ENCODE data around the gene C1orf226. TPM values are rescaled to one million over a fixed set of nuclear protein-coding genes. Genes with fewer than 3 reads are reported as not detected.

The C1orf226 gene
- total and polyA plus RNA-seq, 9 of the 15 experiments (the other 6 are each of a cell fraction or from before 2014, with no cell fraction given) = 0.10 to 1.4 (median 0.47) TPM

DNA sequence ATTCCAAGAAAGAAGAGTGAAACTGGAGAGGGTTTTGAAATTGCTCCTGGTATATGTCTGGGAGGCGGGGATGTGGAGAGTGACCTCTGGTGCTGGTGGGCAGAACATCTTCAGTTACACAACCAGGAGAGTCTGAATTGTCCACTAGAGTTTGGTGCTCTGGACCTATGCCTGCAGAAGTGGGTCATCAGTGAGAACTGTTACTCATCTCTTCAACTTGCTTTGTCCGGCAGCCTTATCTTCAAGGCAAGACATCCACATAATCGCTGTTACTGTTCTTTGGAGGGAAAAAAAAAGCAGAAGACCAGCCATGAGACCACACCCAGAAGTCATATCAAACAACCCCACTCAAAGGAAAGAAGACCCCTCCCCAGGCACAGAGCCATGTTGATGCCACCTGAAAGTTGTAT is 15.5 kb downstream of the C1orf226 start (continued):
- TF ChIP-seq SETDB1 (IDR thresholded peaks at IDR 0.05; ENCODE audit: low read length) (no peak), FOSL1 (tag; conservative IDR thresholded peaks at IDR 0.05) (peak; percentile 77), MBD2 (IDR thresholded peaks at IDR 0.05; ENCODE audit: borderline replicate concordance, low read depth) (peak; percentile 34; the same call in 1 of the 2 replicates), ETV5 (CRISPR knock-in tag; IDR thresholded peaks at IDR 0.05; ENCODE audit: low read depth) (no peak), HNRNPH1 (optimal IDR thresholded peaks at IDR 0.05; ENCODE audit: low read depth, low read length) (no peak), PHF21A (IDR thresholded peaks at IDR 0.05; ENCODE audit: borderline replicate concordance, low read depth) (no peak), ZKSCAN1 (IDR thresholded peaks at IDR 0.05; ENCODE audit: low read depth, low read length) (no peak), PHF8 (IDR thresholded peaks at IDR 0.05; ENCODE audit: borderline replicate concordance, low read length) (no peak), IRF2 (CRISPR knock-in tag; IDR thresholded peaks at IDR 0.05) (no peak), TBP (optimal IDR thresholded peaks at IDR 0.05; ENCODE audit: low read depth, low read length) (no peak), STAT5B (CRISPR knock-in tag; IDR thresholded peaks at IDR 0.05) (no peak), SREBF1 (IDR thresholded peaks at IDR 0.05; ENCODE audit: borderline replicate concordance, low read depth, low read length) (no peak), NUFIP1 (IDR thresholded peaks at IDR 0.05; ENCODE audit: partially characterized antibody) (no peak), SMARCC2 (IDR thresholded peaks at IDR 0.05; ENCODE audit: low read depth) (no peak), CREM (IDR thresholded peaks at IDR 0.05; ENCODE audit: low read depth) (peak; percentile 39; the same call in 1 of the 2 replicates), SMARCA5 (IDR thresholded peaks at IDR 0.05) (no peak), POLR2AphosphoS2 (IDR thresholded peaks at IDR 0.05; ENCODE audit: low read length) (no peak), ZNF695 (CRISPR knock-in tag; IDR thresholded peaks at IDR 0.05) (no peak), ASH1L (IDR thresholded peaks at IDR 0.05; ENCODE audit: borderline replicate concordance, low read depth, partially characterized antibody) (no peak), HOXB6 (CRISPR knock-in tag; IDR thresholded peaks at IDR 0.05; ENCODE audit: borderline replicate concordance) (no peak), ESRRB (CRISPR knock-in tag; IDR thresholded peaks at IDR 0.05; ENCODE audit: borderline replicate concordance) (no peak), ZNF696 (CRISPR knock-in tag; conservative IDR thresholded peaks at IDR 0.05) (no peak), GABPB2 (CRISPR knock-in tag; conservative IDR thresholded peaks at IDR 0.05) (no peak), PHTF2 (CRISPR knock-in tag; IDR thresholded peaks at IDR 0.05) (no peak), TBL1XR1 (IDR thresholded peaks at IDR 0.05; ENCODE audit: low read length in 2 of 2) (no peak), MAFF (IDR thresholded peaks at IDR 0.05; ENCODE audit: low read length) (no peak), ZNF668 (CRISPR knock-in tag; IDR thresholded peaks at IDR 0.05) (no peak)
- TF ChIP-seq, protein P1, sequence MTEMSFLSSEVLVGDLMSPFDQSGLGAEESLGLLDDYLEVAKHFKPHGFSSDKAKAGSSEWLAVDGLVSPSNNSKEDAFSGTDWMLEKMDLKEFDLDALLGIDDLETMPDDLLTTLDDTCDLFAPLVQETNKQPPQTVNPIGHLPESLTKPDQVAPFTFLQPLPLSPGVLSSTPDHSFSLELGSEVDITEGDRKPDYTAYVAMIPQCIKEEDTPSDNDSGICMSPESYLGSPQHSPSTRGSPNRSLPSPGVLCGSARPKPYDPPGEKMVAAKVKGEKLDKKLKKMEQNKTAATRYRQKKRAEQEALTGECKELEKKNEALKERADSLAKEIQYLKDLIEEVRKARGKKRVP (CRISPR knock-in tag; IDR thresholded peaks at IDR 0.05) = no peak
- TF ChIP-seq, protein P2, sequence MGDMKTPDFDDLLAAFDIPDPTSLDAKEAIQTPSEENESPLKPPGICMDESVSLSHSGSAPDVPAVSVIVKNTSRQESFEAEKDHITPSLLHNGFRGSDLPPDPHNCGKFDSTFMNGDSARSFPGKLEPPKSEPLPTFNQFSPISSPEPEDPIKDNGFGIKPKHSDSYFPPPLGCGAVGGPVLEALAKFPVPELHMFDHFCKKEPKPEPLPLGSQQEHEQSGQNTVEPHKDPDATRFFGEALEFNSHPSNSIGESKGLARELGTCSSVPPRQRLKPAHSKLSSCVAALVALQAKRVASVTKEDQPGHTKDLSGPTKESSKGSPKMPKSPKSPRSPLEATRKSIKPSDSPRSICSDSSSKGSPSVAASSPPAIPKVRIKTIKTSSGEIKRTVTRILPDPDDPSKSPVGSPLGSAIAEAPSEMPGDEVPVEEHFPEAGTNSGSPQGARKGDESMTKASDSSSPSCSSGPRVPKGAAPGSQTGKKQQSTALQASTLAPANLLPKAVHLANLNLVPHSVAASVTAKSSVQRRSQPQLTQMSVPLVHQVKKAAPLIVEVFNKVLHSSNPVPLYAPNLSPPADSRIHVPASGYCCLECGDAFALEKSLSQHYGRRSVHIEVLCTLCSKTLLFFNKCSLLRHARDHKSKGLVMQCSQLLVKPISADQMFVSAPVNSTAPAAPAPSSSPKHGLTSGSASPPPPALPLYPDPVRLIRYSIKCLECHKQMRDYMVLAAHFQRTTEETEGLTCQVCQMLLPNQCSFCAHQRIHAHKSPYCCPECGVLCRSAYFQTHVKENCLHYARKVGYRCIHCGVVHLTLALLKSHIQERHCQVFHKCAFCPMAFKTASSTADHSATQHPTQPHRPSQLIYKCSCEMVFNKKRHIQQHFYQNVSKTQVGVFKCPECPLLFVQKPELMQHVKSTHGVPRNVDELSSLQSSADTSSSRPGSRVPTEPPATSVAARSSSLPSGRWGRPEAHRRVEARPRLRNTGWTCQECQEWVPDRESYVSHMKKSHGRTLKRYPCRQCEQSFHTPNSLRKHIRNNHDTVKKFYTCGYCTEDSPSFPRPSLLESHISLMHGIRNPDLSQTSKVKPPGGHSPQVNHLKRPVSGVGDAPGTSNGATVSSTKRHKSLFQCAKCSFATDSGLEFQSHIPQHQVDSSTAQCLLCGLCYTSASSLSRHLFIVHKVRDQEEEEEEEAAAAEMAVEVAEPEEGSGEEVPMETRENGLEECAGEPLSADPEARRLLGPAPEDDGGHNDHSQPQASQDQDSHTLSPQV (IDR thresholded peaks at IDR 0.05) = no peak
